GM21723 (cell line): ENCODE data around the gene IRAG1.
A peak's percentile ranks its signal among the peaks of the same experiment; 100 is the strongest.

Source experiments
- ATAC-seq: cut with Tn5 transposase; IDR thresholded peaks from one replicate; pipeline ENCODE4 v1.9.1; 2021; ENCODE audit warnings: mild to moderate bottlenecking, moderate library complexity; ENCODE audit not compliant: unreplicated experiment

IRAG1 gene

GRCh38 chr11:10669258-10670033 is 24.1 kb downstream of the IRAG1 start:
- ATAC-seq = no peak

- no peak for ATAC-seq
These were observed 26.1 kb downstream of the IRAG1 start for GRCh38 chr11:10667521-10667885.

- ATAC-seq = no peak
These were observed 26.7 kb downstream of the IRAG1 start for GRCh38 chr11:10666556-10667520.

- no peak for ATAC-seq
These were observed 29.1 kb downstream of the IRAG1 start for GRCh38 chr11:10664496-10664895.

- ATAC-seq = no peak
These were observed 29.6 kb downstream of the IRAG1 start for GRCh38 chr11:10663990-10664389.

- no peak for ATAC-seq
These were observed 30.2 kb downstream of the IRAG1 start for GRCh38 chr11:10663365-10663764.

GRCh38 chr11:10660323-10660722 is 33.2 kb downstream of the IRAG1 start:
- no peak for ATAC-seq

- no peak for ATAC-seq
These were observed 34.0 kb downstream of the IRAG1 start for GRCh38 chr11:10659339-10660216.

- no peak for ATAC-seq
These were observed 34.8 kb downstream of the IRAG1 start for GRCh38 chr11:10658621-10659338.

GRCh38 chr11:10657308-10658271 is 36.0 kb downstream of the IRAG1 start:
- peak; percentile 73 for ATAC-seq

GRCh38 chr11:10655943-10656576 is 37.5 kb downstream of the IRAG1 start:
- no peak for ATAC-seq

- ATAC-seq = no peak
These were observed 38.3 kb downstream of the IRAG1 start for GRCh38 chr11:10655227-10655626.

- ATAC-seq = no peak
These were observed 38.8 kb downstream of the IRAG1 start for GRCh38 chr11:10654811-10655150.

GRCh38 chr11:10653946-10654810 is 39.4 kb downstream of the IRAG1 start:
- ATAC-seq = peak; percentile 50

- ATAC-seq = no peak
These were observed 40.3 kb downstream of the IRAG1 start for GRCh38 chr11:10653261-10653660.

- ATAC-seq = no peak
These were observed 41.7 kb downstream of the IRAG1 start for GRCh38 chr11:10651656-10652361.

- no peak for ATAC-seq
These were observed 42.9 kb downstream of the IRAG1 start for GRCh38 chr11:10650630-10651029.
